Embryonic facial prominence (tissue), 1 donor: ENCODE data around the gene TBC1D4.
"Not testable (repeated sequence)": the region's sequence is repeated elsewhere in the genome, so short reads cannot be mapped to it uniquely, and the experiment has no call there.

ENCODE experiments used
- DNase-seq: peaks from one replicate; pipeline ENCODE4 v3.0.0-alpha.2; 2016; ENCODE audit errors: extremely low spot score

TBC1D4 gene

DNA sequence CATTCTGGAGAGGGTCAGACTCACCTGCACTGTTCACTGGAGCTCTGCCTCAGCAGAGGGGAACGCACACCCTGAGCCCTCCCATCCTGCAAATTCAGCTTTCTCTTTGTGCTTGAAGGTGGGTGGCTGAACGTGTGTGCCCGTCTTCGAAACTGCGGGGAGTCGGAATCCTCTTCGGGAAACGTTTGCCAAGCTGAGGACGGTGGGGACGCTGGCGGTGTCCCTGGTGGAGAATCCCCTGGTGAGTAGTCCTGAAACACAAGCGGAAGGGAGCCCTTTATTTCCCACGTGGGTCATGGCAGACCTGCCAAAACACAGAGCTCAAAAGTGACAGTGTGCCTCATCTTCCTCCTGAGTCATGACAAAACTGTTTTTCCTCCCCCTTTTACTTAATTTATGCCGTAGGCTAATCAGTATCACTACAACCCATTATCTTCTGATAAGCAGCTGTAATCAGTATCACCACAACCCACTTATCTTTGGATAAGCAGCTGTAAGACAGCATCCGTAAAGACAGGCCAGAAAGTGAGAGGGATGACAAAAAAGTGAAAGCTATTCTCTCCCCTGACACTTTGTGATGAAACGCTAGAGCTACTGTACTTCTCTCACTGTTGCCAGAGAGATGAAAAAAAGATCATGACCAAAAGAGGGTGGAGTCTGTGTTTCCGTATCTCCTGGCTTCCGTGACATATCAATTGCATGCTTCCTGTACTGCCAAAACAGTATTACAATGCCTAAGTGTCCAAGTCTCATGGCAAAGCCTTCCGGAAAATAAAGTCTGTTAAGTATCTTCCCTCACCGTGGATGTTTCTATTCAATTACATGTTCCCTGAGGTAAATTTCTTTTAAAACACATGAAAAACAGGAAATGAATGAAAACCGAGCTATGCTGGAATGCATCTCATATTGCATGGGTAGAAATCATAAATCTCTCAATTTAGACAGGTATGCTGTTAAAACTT is 155.5 kb downstream of the TBC1D4 start:
- DNase-seq = no peak

DNA sequence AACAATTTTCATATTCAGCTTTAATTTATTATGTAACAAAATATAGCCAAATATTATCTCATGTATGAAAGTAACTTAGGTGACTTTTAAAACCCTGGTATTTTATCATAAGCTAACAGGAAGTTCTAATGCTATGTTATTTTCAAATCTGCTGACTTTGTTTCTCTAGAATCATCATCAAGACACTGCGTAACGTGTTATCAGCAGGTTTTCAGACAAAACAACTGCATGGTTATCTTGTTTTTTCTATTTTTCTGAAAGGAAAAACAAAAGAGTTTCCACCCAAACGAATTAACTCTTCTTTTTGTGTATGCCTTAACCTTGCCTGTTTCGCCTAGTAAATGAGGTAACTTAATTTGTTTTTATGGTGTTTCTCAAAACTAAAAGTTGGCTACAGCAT is 156.3 kb downstream of the TBC1D4 start:
- no peak for DNase-seq

DNA sequence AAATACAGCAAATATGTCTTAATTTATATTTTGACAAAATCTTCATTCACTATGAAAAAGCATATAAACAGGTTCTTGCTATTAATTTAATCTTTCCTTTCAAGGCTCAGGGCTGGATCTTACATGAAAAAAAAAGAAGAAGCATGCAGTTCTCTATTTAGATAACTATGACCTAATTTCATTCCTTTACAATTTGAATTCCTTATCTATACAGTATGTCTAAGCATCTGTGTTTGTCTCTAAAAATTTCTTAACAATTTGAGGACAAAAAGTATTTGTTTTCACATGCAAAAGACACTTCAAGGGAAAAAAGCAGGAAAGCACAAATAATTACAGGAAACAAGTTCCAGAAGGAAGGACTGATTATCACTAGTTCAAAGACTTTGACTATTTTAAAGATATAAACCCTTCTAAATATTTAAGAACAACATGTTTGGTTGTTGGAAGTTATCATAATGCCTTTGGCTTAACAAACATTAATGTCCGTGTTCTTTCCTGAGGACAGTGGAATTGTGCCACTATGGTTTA is 157.5 kb downstream of the TBC1D4 start:
- DNase-seq = no peak

DNA sequence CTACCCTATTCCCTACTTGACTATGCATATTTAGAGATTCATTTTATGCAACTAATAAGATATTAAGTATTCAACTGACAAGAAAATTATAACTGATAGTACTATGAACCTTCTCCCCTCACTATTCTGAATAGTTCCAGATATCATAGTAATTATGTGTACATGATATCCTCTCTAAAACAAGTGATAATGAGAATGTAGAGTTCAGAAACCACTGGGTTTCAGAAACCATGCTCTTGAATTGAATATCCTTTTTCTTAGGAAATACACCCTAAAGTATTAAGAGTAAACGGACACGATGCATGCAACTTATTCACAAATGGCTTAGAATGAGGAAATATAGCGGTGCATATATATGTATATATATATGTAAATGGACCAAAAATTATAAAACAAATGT is 160.9 kb downstream of the TBC1D4 start:
- DNase-seq = no peak

DNA sequence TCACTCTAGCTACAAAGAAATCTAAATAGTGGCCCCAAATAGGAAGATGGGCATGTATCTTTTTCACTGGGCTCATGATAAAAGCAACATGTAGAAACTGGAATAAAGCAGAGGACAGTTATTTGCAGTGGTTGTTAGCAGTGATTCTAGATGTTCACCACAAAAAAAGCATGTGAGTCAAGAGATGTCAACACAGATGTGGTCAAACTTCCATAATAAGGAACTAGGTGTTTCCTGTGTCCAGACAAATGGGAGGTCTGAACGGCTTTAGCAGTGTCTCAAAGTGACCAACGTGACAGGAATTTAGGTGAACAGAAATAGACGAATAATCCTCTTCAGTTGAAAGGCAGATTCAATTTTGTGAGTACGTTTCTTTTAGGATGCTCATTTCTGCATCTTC is 162.7 kb downstream of the TBC1D4 start:
- no peak for DNase-seq

DNA sequence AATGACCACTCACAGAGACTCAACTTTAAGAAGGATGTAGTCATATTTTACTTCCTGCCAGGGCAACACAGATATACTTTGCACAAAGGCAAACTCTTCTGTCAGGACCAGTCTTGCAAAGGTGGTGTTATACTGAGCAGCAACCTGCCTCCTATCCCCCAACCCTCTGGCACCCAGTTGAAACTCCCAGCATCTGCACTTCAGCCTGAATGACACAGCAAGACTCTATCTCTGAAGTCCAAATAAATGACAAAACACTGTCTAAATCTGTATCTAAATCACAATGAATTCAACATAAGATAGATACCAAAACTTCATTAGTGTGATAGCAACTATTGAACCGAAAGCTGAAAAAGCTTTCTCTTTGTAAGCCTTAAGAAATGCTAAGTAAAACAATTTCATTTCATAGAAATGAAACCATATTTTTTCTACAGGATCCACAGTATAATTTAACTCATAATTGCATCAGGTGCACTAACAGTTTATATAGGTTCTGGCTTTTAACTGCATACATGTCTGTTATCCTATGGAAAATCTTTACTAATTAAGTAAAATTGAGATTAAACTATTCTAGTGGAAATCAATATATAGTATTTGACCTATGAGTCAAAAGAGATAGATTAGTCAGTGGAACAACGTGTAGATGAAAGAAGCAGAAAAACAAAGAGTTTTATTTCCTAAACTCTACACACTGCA is 163.7 kb downstream of the TBC1D4 start:
- no peak for DNase-seq

DNA sequence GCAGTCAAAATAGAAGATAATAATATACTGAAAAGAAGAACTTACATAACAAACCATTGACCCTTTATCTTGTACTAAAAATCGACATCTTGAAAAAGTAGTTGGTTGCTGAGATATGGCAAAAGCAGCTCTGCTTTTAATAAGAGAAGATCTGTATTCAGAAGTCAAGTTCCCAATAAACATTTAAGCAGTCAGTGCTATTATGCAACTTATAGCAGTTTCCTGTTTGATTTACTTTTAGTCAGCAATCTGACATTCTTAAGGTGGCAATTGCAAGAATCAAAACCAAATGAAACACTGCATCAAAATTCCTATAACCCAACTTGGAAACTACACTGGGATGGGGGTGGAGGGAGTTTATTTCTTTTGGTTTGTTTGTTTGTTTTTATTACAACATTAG is 165.5 kb downstream of the TBC1D4 start:
- no peak for DNase-seq

DNA sequence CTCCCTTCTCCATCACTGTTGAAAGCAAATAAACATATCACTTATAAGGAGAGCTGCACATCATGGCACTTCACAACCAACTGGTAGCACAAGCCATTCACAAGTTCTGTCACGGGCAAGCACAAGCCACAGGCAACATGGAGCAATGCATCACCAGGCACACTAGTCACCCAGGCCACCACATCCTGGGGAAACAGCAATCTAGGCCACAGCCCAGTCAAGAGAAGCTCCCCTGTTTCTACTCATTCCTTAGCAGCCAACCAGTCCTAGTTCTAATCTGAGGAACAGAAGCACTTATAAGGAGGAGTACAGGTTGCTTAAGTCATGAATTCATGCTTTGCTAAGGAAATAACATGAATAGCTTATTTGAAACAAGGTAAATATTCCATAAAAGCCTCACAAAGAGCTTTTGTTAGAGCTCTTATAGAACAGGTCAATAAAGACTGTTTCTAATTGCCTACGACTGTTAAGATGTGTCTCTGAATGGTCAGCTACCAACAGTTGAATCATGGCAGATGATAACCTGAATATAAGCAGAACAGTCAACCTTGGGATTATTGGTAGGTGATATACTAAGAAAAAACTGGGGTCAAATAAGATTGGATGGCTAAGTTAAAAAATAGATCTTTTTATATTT is 169.0 kb downstream of the TBC1D4 start:
- DNase-seq = no peak

DNA sequence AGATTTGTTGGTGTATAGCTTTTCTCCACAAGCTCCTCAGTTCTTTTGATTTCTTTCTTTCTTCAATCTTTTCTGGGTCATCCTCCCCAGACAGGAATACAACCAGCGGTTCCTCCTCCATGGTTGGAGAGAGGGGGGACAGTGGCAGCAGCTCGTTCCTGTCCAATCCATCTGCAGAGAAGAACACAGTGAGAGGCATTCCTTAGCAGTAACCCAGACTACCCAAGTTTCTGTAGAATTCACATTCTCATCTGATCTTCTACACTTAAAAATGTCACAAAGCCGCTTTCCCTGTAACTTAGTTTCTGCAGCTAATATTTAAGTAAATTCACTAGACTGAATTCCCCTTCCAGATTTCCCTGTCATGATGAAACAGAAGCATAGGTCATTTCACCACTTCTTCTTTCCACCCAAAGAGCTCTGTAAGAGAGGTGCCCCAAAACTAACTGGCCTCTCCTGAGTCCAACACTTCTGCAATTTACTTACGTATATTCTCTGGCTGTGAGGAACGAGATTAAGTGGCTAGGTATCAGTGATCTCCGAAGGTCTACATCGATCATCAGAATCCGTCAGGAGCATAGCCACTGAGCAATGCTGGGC is 171.9 kb downstream of the TBC1D4 start:
- no peak for DNase-seq

DNA sequence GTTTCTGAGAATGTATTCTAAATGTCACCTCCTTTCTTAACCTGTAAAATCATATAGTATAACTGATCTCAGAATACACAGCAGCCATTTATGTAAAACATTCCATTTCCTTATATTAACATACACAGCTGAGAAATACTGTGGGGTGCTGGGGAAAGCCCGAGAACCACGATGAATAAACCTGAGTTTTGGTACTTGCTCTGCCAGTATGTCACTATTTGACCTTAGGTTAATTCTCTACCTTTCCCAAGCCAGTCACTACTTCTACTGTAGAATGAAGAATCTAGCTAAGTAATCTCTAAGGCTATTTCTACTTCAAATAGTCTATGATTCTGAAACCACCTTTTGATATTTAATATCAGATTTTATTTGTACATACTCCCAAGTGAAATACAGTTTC is 173.7 kb downstream of the TBC1D4 start:
- no peak for DNase-seq

DNA sequence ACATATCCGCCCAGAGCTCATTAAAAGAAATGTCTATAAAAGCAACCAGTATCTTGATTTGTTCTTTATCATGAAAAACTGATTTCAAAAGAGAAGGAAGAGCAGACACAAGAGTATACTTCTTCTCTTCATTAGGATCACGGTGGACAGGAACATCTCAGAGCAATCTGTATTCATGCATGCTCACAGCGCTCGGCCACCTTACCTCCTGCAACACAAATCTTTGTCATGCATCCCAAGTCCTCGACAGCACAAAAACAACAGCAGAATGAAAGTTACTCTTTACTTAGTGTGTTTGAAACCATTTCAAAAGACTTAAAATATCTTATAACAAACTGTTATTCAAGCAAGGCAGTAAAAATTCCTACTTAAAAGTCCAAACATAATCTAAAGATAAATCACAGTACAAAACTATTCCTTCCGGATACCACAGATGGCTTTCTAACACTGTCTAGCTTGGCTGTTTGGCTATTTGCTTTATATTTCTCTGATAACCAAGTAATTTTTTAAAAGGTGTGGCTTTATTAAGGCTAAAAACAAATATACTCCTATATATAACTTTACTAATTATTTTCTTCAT is 174.5 kb downstream of the TBC1D4 start:
- DNase-seq = no peak

DNA sequence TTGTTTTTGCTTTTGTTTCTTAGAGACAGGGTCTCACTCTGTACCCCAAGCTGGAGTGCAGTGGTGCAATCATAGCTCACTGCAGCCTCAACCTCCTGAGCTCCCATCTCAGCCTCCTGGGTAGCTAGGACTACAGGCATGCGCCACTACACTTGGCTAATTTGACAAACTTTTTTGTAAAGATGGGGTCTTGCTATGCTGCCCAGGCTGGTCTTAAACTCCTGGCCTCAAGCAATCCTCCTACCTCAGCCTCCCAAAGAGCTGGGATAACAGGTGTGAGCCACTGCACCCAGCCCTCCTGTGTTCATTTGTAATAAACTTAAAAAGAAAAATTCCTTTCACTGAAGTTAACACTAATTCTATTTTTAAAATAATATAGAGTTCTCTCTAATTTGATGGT is 175.0 kb downstream of the TBC1D4 start:
- DNase-seq = not testable (repeated sequence)

DNA sequence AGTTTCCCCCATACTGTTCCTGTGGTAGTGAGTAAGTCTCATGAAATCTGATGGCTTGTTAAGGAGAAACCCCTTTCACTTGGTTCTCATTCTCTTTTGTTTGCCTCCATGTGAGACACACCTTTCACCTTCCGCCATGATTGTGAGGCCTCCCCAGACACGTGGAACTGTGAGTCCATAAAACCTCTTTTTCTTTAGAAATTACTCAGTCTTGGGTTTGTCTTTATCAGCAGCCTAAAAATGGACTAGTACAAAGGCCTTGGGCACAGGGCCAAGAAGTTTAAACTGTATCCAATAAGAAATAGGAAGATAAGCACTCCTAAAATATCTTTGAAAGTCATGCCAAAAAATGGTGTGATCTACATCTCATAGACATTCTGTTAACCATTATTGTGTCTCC is 176.9 kb downstream of the TBC1D4 start:
- DNase-seq = no peak

DNA sequence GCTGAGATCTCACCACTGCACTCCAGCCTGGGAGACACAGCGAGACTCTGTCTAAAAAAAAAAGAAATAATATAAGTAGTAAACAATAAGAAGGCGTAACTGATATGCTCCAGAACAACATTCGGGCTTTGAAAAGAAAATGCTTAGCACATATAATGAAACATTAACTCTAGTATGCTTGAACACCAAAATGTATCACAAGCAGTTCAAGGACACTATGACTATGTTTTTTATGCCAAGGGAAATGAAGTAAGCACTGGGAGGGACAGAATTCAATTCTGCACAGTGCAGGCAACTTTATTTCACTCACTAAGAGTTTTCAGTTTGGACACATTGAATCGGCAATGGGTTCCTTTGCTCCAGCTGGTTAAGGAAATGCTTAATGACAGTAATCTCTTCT is 178.7 kb downstream of the TBC1D4 start:
- DNase-seq = no peak

DNA sequence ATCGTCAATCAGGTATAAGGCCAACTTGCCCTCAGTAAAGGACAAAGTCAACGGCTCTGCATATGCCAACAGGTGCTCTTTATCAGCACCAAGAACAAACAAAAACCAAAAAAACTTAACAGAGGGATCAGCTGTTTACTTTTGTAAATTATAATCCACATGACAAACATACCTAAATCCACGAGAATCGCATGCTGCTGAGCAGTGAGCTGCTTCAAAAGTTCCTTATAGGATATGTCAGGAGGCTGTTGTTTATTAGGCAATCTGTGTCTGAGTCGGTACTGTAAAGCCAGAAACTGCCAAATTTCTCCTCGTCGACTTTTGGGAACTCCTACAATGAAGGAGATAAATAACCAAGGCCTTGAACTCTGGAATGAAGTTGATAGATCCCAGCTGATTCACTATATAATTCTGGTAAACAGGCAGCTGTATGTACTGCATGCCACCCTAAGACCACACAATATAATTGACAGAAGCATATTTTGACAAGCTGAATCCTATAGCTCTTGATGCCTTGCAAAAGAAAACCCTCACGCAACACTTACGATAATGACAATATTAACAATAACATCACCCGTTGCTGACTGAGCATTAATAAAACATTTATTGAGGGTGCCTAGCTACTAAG is 179.8 kb downstream of the TBC1D4 start:
- no peak for DNase-seq

DNA sequence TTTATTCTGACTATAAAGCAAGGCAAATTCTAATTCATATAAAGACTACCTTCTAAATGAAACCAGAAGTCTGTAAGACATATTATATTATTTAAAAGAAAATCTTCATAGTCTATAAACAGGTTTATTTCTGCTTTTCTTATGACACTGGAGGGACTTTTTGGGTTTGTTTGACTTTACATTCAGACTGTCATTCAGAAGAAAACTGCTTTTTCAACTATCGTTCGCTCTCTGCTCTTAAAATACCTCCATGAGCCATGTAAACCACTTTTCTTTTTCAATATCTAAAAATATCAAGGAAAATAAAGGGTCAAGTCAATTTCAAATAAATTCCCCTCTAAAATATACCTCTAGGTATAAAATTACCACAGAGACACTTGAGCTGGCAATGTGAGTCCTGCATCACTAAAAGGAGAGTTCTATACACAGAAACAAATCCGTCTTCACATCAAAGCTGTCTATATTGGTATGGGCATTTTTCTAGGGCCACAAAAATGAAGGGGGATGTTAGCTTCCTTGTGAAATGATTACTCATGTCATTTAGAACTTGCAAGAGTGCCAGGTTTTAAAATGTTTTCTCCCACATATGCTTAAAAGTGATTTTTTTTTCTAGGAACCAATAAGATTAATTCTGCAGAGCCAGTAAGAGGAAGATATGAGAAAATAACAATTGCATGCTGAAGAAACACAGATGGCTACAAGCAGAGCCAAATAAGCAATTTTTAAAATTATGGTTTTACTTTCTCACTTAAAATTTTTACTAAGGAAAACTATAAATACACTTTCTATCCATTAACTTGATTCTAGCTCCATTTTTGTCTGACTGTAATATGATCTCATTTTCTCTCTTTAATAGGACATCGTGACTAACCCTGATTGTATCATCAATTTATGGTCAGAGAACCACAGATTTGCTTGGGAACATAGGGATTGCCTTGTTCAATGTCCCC is 181.8 kb downstream of the TBC1D4 start:
- DNase-seq = no peak

DNA sequence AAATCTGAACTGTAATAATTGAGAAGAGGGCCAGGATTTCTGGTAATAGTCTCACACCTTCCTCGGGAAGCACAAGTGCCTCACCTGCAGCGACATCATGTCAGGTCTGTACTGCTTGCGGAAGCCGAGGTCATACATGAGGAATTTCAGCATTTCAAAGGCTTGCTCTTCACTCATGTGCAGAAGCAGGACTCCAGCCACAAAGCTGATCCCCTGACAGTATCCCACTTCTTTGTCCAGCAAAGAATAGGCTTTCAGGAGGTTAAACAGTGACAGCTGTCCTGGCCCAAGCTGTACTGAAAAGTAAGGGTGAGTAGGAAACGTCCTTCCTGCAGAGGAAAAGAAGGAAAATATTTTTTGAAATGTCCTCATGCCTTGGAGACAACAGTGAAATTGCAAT is 182.7 kb downstream of the TBC1D4 start:
- DNase-seq = no peak

DNA sequence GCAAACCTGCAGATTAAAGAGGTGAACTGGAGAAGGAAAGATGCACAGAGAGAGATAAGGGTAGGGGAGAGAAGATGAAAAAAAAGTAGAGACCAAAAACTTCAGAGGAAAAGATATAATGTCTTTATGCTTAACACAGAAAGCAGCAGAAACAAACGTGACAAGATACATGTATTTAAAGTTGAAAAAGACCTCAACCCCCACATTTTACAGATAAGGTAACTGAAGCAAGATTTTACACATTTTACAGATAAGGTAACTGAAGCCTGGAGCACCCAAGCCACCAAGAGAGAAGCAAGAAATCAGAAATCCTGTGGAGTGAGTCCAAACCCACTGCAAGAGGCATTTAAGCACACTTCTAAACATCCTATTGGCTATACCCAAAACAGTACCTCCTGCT is 185.3 kb downstream of the TBC1D4 start:
- DNase-seq = no peak

DNA sequence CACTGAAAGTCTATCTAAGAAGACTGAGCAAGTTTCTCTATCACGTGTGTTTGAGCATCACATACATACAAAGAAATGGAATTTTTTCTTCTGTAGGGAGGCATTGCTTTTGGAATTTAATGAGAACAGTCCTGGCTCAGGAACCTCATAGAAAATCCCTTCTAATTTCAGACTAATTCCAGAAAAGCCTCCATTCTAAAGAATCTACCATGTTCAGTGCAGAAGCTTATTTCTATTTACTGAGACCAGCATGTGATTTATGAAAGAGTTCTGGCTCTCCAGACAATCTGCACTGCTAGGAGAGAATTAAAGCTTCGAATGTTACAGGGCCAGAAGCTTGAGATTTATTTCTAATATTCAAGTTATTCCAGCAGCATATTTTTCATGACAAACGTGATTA is 186.8 kb downstream of the TBC1D4 start:
- no peak for DNase-seq

DNA sequence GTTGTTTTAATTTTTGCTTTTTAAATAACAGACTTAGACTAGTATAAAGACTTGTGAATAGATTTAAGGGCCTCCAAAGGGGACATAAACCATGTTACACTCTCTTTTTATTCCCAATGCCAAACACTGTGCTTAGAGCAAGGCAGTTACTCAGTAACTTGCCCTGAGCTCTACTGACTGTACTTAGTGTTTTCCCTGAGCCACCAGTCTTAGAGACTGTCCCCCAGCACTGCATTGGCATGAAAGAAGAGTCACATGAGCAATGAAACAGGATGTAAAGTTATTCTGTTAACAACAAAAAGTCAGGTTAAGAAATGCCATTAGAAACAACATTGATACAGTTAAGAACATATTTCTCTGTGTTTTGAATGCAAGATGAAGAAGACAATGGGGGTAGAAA is 187.9 kb downstream of the TBC1D4 start:
- DNase-seq = no peak
